Right forelimb (tissue), 1 donor: Measurements from ENCODE around the gene MTA3.
"Not testable (repeated sequence)": the region's sequence is repeated elsewhere in the genome, so short reads cannot be mapped to it uniquely, and the experiment has no call there.

Experiments
- DNase-seq: peaks from one replicate; pipeline ENCODE4 v3.0.0-alpha.2; 2018

The MTA3 gene

GRCh38 chr2:42568401-42569115 is at the start of gene MTA3:
TSS of gene MTA3 (plus strand) at chr2:42568632. CDS start at chr2:42568746, 114 bp downstream.
- DNase-seq = peak; percentile 79

GRCh38 chr2:42519624-42520023 is 48.8 kb upstream of the MTA3 start:
- no peak for DNase-seq

GRCh38 chr2:42522035-42522434 is 46.4 kb upstream of the MTA3 start:
- DNase-seq = no peak

GRCh38 chr2:42523341-42523740 is 45.1 kb upstream of the MTA3 start:
- no peak for DNase-seq

GRCh38 chr2:42532397-42532796 is 36.0 kb upstream of the MTA3 start:
- DNase-seq = no peak

GRCh38 chr2:42537493-42537892 is 30.9 kb upstream of the MTA3 start:
- DNase-seq = no peak

- no peak for DNase-seq
Observed at GRCh38 chr2:42542871-42543270, 25.6 kb upstream of the MTA3 start.

- DNase-seq = no peak
Observed at GRCh38 chr2:42545023-42545721, 23.3 kb upstream of the MTA3 start.

GRCh38 chr2:42545841-42546390 is 22.5 kb upstream of the MTA3 start:
- DNase-seq = no peak

GRCh38 chr2:42547014-42547413 is 21.4 kb upstream of the MTA3 start:
- no peak for DNase-seq

GRCh38 chr2:42547446-42548295 is 20.8 kb upstream of the MTA3 start:
- DNase-seq = no peak

GRCh38 chr2:42550870-42551269 is 17.6 kb upstream of the MTA3 start:
- no peak for DNase-seq

GRCh38 chr2:42554392-42554791 is 14.0 kb upstream of the MTA3 start:
- no peak for DNase-seq

GRCh38 chr2:42556315-42556890 is 12.0 kb upstream of the MTA3 start:
- no peak for DNase-seq

- no peak for DNase-seq
Observed at GRCh38 chr2:42557306-42557705, 11.1 kb upstream of the MTA3 start.

GRCh38 chr2:42558827-42559226 is 9.6 kb upstream of the MTA3 start:
- no peak for DNase-seq

GRCh38 chr2:42560133-42560532 is 8.3 kb upstream of the MTA3 start:
- DNase-seq = not testable (repeated sequence)

GRCh38 chr2:42560899-42561298 is 7.5 kb upstream of the MTA3 start:
- no peak for DNase-seq

- DNase-seq = no peak
Observed at GRCh38 chr2:42562474-42563144, 5.8 kb upstream of the MTA3 start.

- DNase-seq = no peak
Observed at GRCh38 chr2:42566025-42566424, 2.4 kb upstream of the MTA3 start.

GRCh38 chr2:42566837-42567321 is 1.6 kb upstream of the MTA3 start:
- DNase-seq = no peak

- DNase-seq = no peak
Observed at GRCh38 chr2:42567364-42567763, 1.1 kb upstream of the MTA3 start.
